ENCODE results near the gene NGF. TPM values are rescaled to one million over a fixed set of nuclear protein-coding genes. Genes with fewer than 3 reads are reported as not detected.

The NGF gene
- total RNA-seq, 1 experiment from 2014 or later, result 0.47 TPM

- CTCF ChIA-PET, result no interaction called here
- POLR2A ChIA-PET (ENCODE audit: low non-redundant PET), result no interaction called here
- intact Hi-C loops (cut with micrococcal nuclease; ENCODE audit: unreplicated experiment), result no loop called here
These were observed 51.4 kb downstream of the NGF start for GRCh38 chr1:115286431-115287205.

GRCh38 chr1:115284209-115284608 is 53.8 kb downstream of the NGF start:
- H3K36me3 ChIP-seq (ENCODE audit: insufficient read depth, low read length, poor library complexity, severe bottlenecking), result no peaks in the 10 kb centered on the region
- intact Hi-C loops (cut with micrococcal nuclease; ENCODE audit: unreplicated experiment), result no loop called here
- H3K4me1 ChIP-seq (ENCODE audit: insufficient read depth, low read length, poor library complexity, severe bottlenecking), result peaks cover 7% of the 10 kb centered on the region
- DNase-seq (ENCODE audit: low spot score), result no peak
- H3K27ac ChIP-seq (ENCODE audit: low read depth, low read length, poor library complexity, severe bottlenecking), result no peak overlapping the region
- no peaks in the 10 kb centered on the region for H3K9me3 ChIP-seq (ENCODE audit: low read depth, low read length, poor library complexity, severe bottlenecking)
- BruUV-seq (replicated peaks), result no TSS peak
- TF ChIP-seq EZH2 (IDR thresholded peaks at IDR 0.05; ENCODE audit: borderline replicate concordance, low read depth, low read length, poor library complexity, severe bottlenecking), result no peak
- no peak overlapping the region for H3K4me3 ChIP-seq (ENCODE audit: low read depth, low read length, poor library complexity, severe bottlenecking)
- no peaks in the 10 kb centered on the region for H3K27me3 ChIP-seq (replicated peaks; ENCODE audit: insufficient read depth, low read depth, low read length, poor library complexity)
- ChIA-PET POLR2A (ENCODE audit: low non-redundant PET) (no interaction called here), CTCF (no interaction called here)

More at GRCh38 chr1:115286431-115287205, 51.4 kb downstream of the NGF start:
- no peak overlapping the region for H3K27ac ChIP-seq (ENCODE audit: low read depth, low read length, poor library complexity, severe bottlenecking)
- no peak for DNase-seq (ENCODE audit: low spot score)
- H3K4me1 ChIP-seq (ENCODE audit: insufficient read depth, low read length, poor library complexity, severe bottlenecking), result no peaks in the 10 kb centered on the region
- H3K9me3 ChIP-seq (ENCODE audit: low read depth, low read length, poor library complexity, severe bottlenecking), result no peaks in the 10 kb centered on the region
- H3K27me3 ChIP-seq (replicated peaks; ENCODE audit: insufficient read depth, low read depth, low read length, poor library complexity), result no peaks in the 10 kb centered on the region
- TF ChIP-seq EZH2 (IDR thresholded peaks at IDR 0.05; ENCODE audit: borderline replicate concordance, low read depth, low read length, poor library complexity, severe bottlenecking) (no peak), CTCF (conservative IDR thresholded peaks at IDR 0.05; ENCODE audit: low read depth, low read length) (no peak)
- no peak overlapping the region for H3K4me3 ChIP-seq (ENCODE audit: low read depth, low read length, poor library complexity, severe bottlenecking)
- BruUV-seq (replicated peaks), result no TSS peak
- H3K36me3 ChIP-seq (ENCODE audit: insufficient read depth, low read length, poor library complexity, severe bottlenecking), result no peaks in the 10 kb centered on the region

- Histone ChIP-seq H3K27me3 (replicated peaks; ENCODE audit: insufficient read depth, low read depth, low read length, poor library complexity) (no peaks in the 10 kb centered on the region), H3K4me1 (ENCODE audit: insufficient read depth, low read length, poor library complexity, severe bottlenecking) (peaks cover 7% of the 10 kb centered on the region), H3K9me3 (ENCODE audit: low read depth, low read length, poor library complexity, severe bottlenecking) (no peaks in the 10 kb centered on the region), H3K4me3 (ENCODE audit: low read depth, low read length, poor library complexity, severe bottlenecking) (no peak overlapping the region), H3K36me3 (ENCODE audit: insufficient read depth, low read length, poor library complexity, severe bottlenecking) (no peaks in the 10 kb centered on the region), H3K27ac (ENCODE audit: low read depth, low read length, poor library complexity, severe bottlenecking) (no peak overlapping the region)
- ChIA-PET CTCF (no interaction called here), POLR2A (ENCODE audit: low non-redundant PET) (no interaction called here)
- intact Hi-C loops (cut with micrococcal nuclease; ENCODE audit: unreplicated experiment), result no loop called here
- no TSS peak for BruUV-seq (replicated peaks)
- no peak for TF ChIP-seq EZH2 (IDR thresholded peaks at IDR 0.05; ENCODE audit: borderline replicate concordance, low read depth, low read length, poor library complexity, severe bottlenecking)
- no peak for TF ChIP-seq CTCF (conservative IDR thresholded peaks at IDR 0.05; ENCODE audit: low read depth, low read length)
- DNase-seq (ENCODE audit: low spot score), result no peak
These were observed 54.3 kb downstream of the NGF start for GRCh38 chr1:115283681-115284146.

- Histone ChIP-seq H3K27ac (ENCODE audit: low read depth, low read length, poor library complexity, severe bottlenecking) (no peak overlapping the region), H3K9me3 (ENCODE audit: low read depth, low read length, poor library complexity, severe bottlenecking) (no peaks in the 10 kb centered on the region), H3K4me1 (ENCODE audit: insufficient read depth, low read length, poor library complexity, severe bottlenecking) (peaks cover 7% of the 10 kb centered on the region), H3K4me3 (ENCODE audit: low read depth, low read length, poor library complexity, severe bottlenecking) (no peak overlapping the region), H3K27me3 (replicated peaks; ENCODE audit: insufficient read depth, low read depth, low read length, poor library complexity) (no peaks in the 10 kb centered on the region), H3K36me3 (ENCODE audit: insufficient read depth, low read length, poor library complexity, severe bottlenecking) (no peaks in the 10 kb centered on the region)
- ChIA-PET CTCF (no interaction called here), POLR2A (ENCODE audit: low non-redundant PET) (no interaction called here)
- DNase-seq (ENCODE audit: low spot score), result no peak
- BruUV-seq (replicated peaks), result no TSS peak
- TF ChIP-seq CTCF (conservative IDR thresholded peaks at IDR 0.05; ENCODE audit: low read depth, low read length) (no peak), EZH2 (IDR thresholded peaks at IDR 0.05; ENCODE audit: borderline replicate concordance, low read depth, low read length, poor library complexity, severe bottlenecking) (no peak)
- intact Hi-C loops (cut with micrococcal nuclease; ENCODE audit: unreplicated experiment), result no loop called here
These were observed 54.8 kb downstream of the NGF start for GRCh38 chr1:115283249-115283648.

Data from A673 (cell line).